ENCODE results near the gene HMGA1.

- no peak for TF ChIP-seq CTCF (IDR thresholded peaks at IDR 0.05; ENCODE audit: low read depth, low read length)
- TF ChIP-seq MYC (IDR thresholded peaks at IDR 0.05; ENCODE audit: low read depth, low read length), result peak; percentile 13; the same call in 1 of the 2 replicates
Observed at GRCh38 chr6:34236443-34237315, at the start of gene HMGA1.
